HCT116 (cell line): ENCODE data around the gene ANO8. TPM values are rescaled to one million over a fixed set of nuclear protein-coding genes. Genes with fewer than 3 reads are reported as not detected.

Experiments used
- ATAC-seq: fragments of 200-7000 bp; cut with Tn5 transposase; 2 replicates; pipeline ENCODE4 v1.9.1; 2020; ENCODE audit warnings: mild to moderate bottlenecking, moderate library complexity
- BruUV-seq: library from RNA; stranded (reverse); fragments of 400-500 nt; replicated peaks from 2 replicates; lab custom pipeline; 2021; lab: Mats Ljungman, UMichigan
- CTCF ChIA-PET: fragments of 300-600 bp; sonication (Branson Sonifier 250); formaldehyde crosslinking; loops from one replicate; lab custom pipeline; 2021; ENCODE audit warnings: antibody characterized with exemption; lab: Charles Lee
- POLR2A ChIA-PET: fragments of 300-600, 350-600 bp; sonication (Branson Sonifier 250); formaldehyde crosslinking; loops from one replicate; lab custom pipeline; 2021; ENCODE audit warnings: antibody characterized with exemption; lab: Charles Lee
- RAD21 ChIA-PET, 2 experiments: fragments of 300-600 bp; sonication (Branson Sonifier 250); formaldehyde crosslinking; loops; one replicate each; lab custom pipeline; 2023; ENCODE audit warnings: low total read pairs in 2 of 2; ENCODE audit not compliant: uncharacterized antibody in 2 of 2, unreplicated experiment in 2 of 2, low non-redundant PET in 1 of 2; lab: Charles Lee
- DNase-seq: peaks from one replicate; pipeline ENCODE4 v3.0.0-alpha.2; 2010; ENCODE audit warnings: low read depth, low spot score
- H2AFZ ChIP-seq: fragments of 200-600 bp; shearing (Covaris generic), sonication (generic); 2 replicates; pipeline ENCODE4 v1.6.1; 2017; ENCODE audit warnings: low read depth, mixed run types, mixed read lengths, antibody characterized with exemption, low read length; ENCODE audit not compliant: poor library complexity, severe bottlenecking
- H3K27ac ChIP-seq: 2 replicates; pipeline ENCODE4 v1.5.1; 2012; ENCODE audit warnings: low read depth, low read length
- H3K27me3 ChIP-seq: fragments of 200-600 bp; sonication (generic); 2 replicates; pipeline ENCODE4 v1.6.1; 2016; ENCODE audit warnings: mixed run types, low read length, mixed read lengths; ENCODE audit not compliant: insufficient read depth
- H3K36me3 ChIP-seq, 2 experiments: fragments of 200-500 bp in 1 of 2; fragments of 200-600 bp in 1 of 2; sonication (Bioruptor generic) in 1 of 2; sonication (generic) in 1 of 2; 2 replicates each; pipeline versions ENCODE4 v1.5.1 to v1.6.1; 2014 to 2016; ENCODE audit warnings: low read length in 2 of 2, inconsistent platforms in 1 of 2, mixed read lengths in 1 of 2, mixed run types in 1 of 2; ENCODE audit not compliant: insufficient read depth in 2 of 2, control insufficient read depth in 1 of 2
- H3K4me1 ChIP-seq, 2 experiments: fragments of 200-600 bp in 1 of 2; sonication (generic) in 1 of 2; 2 replicates each; pipeline versions ENCODE4 v1.5.1 to v1.6.1; 2012 to 2017; ENCODE audit warnings: low read length in 2 of 2, inconsistent platforms in 1 of 2, mild to moderate bottlenecking in 1 of 2, mixed read lengths in 1 of 2, mixed run types in 1 of 2, moderate library complexity in 1 of 2; ENCODE audit not compliant: insufficient read depth in 2 of 2, control insufficient read depth in 1 of 2
- H3K4me2 ChIP-seq: fragments of 200-600 bp; sonication (generic); 2 replicates; pipeline ENCODE4 v1.6.1; 2017; ENCODE audit warnings: mixed run types, low read length, mixed read lengths
- H3K4me3 ChIP-seq, 2 experiments: fragments of 200-600 bp in 1 of 2; sonication (generic) in 1 of 2; replicated peaks in 1 of 2; 2 replicates each; pipeline ENCODE4 v1.5.1; 2011 to 2016; ENCODE audit warnings: low read length in 2 of 2, control low read depth in 1 of 2, low read depth in 1 of 2, mild to moderate bottlenecking in 1 of 2, mixed read lengths in 1 of 2, mixed run types in 1 of 2
- H3K79me2 ChIP-seq: fragments of 200-600 bp; sonication (generic); 2 replicates; pipeline ENCODE4 v1.6.1; 2017; ENCODE audit warnings: mild to moderate bottlenecking, mixed run types, low read length, moderate library complexity, mixed read lengths; ENCODE audit not compliant: insufficient read depth
- H3K9ac ChIP-seq: fragments of 200-600 bp; sonication (generic); 2 replicates; pipeline ENCODE4 v1.6.1; 2016; ENCODE audit warnings: low read length, mixed read lengths
- H3K9me2 ChIP-seq: fragments of 200-600 bp; sonication (generic), shearing (Covaris generic); 2 replicates; pipeline ENCODE4 v1.6.1; 2017; ENCODE audit warnings: mixed run types, mild to moderate bottlenecking, moderate library complexity; ENCODE audit not compliant: insufficient read depth
- H3K9me3 ChIP-seq, 2 experiments: fragments of 200-500 bp in 1 of 2; fragments of 200-600 bp in 1 of 2; sonication (Bioruptor generic) in 1 of 2; sonication (generic) in 1 of 2; 2 replicates each; pipeline ENCODE4 v1.6.1; 2014 to 2017; ENCODE audit warnings: low read length in 2 of 2, mixed read lengths in 2 of 2, inconsistent platforms in 1 of 2, low read depth in 1 of 2, mild to moderate bottlenecking in 1 of 2, mixed run types in 1 of 2, moderate library complexity in 1 of 2; ENCODE audit not compliant: control insufficient read depth in 1 of 2, insufficient read depth in 1 of 2
- H4K20me1 ChIP-seq: fragments of 200-600 bp; sonication (generic), shearing (Covaris generic); 2 replicates; pipeline ENCODE4 v1.6.1; 2017; ENCODE audit warnings: mixed run types, mild to moderate bottlenecking, moderate library complexity; ENCODE audit not compliant: insufficient read depth
- ATF3 ChIP-seq: IDR thresholded peaks from 2 replicates; pipeline ENCODE4 v1.6.1; 2012
- CEBPB ChIP-seq: IDR thresholded peaks from 2 replicates; pipeline ENCODE4 v1.6.1; 2012; ENCODE audit warnings: low read depth
- CTCF ChIP-seq, 3 experiments: fragments of 200-600 bp in 1 of 3; sonication (generic) in 1 of 3; IDR thresholded peaks in 2 of 3; conservative IDR thresholded peaks in 1 of 3; 2 replicates each; pipeline ENCODE4 v1.5.1; 2012 to 2017; ENCODE audit warnings: low read depth in 2 of 3, low read length in 2 of 3, antibody characterized with exemption in 1 of 3, borderline replicate concordance in 1 of 3, control low read depth in 1 of 3, mild to moderate bottlenecking in 1 of 3, mixed read lengths in 1 of 3, mixed run types in 1 of 3, moderate library complexity in 1 of 3; ENCODE audit not compliant: insufficient read depth in 1 of 3
- EGR1 ChIP-seq: IDR thresholded peaks from 2 replicates; pipeline ENCODE4 v1.6.1; 2012; ENCODE audit warnings: low read depth
- ELF1 ChIP-seq: IDR thresholded peaks from 2 replicates; pipeline ENCODE4 v1.6.1; 2012; ENCODE audit warnings: low read depth, borderline replicate concordance
- EZH2 ChIP-seq: fragments of 200-600 bp; sonication (generic); IDR thresholded peaks from 2 replicates; pipeline ENCODE4 v1.6.1; 2017; ENCODE audit warnings: antibody characterized with exemption, mixed run types
- EZH2phosphoT487 ChIP-seq: fragments of 200-600 bp; IDR thresholded peaks from 2 replicates; pipeline ENCODE4 v1.6.1; 2018; ENCODE audit warnings: antibody characterized with exemption, borderline replicate concordance
- FOSL1 ChIP-seq: IDR thresholded peaks from 2 replicates; pipeline ENCODE4 v1.6.1; 2012; ENCODE audit warnings: low read depth
- POLR2A ChIP-seq: IDR thresholded peaks from 2 replicates; pipeline ENCODE4 v1.7.0; 2011; ENCODE audit warnings: borderline replicate concordance; ENCODE audit not compliant: insufficient read depth, insufficient read length; ENCODE audit errors: extremely low read depth
- POLR2AphosphoS5 ChIP-seq: IDR thresholded peaks from 2 replicates; pipeline ENCODE4 v1.6.1; 2011; ENCODE audit warnings: mild to moderate bottlenecking, low read depth, low read length, moderate library complexity
- RAD21 ChIP-seq: IDR thresholded peaks from 2 replicates; pipeline ENCODE4 v1.6.1; 2012; ENCODE audit warnings: low read depth, mild to moderate bottlenecking
- REST ChIP-seq: IDR thresholded peaks from 2 replicates; pipeline ENCODE4 v1.6.1; 2012; ENCODE audit warnings: low read depth
- SP1 ChIP-seq: IDR thresholded peaks from 2 replicates; pipeline ENCODE4 v1.6.1; 2012; ENCODE audit warnings: low read depth
- SRF ChIP-seq: IDR thresholded peaks from 2 replicates; pipeline ENCODE4 v1.6.1; 2012; ENCODE audit warnings: low read depth
- TCF7L2 ChIP-seq: IDR thresholded peaks from 2 replicates; pipeline ENCODE4 v1.7.0; 2011; ENCODE audit warnings: borderline replicate concordance, inconsistent platforms; ENCODE audit not compliant: insufficient read depth, insufficient read length; ENCODE audit errors: extremely low read depth
- YY1 ChIP-seq: IDR thresholded peaks from 2 replicates; pipeline ENCODE4 v1.6.1; 2011; ENCODE audit warnings: low read length, low read depth, moderate library complexity, mild to moderate bottlenecking; ENCODE audit not compliant: insufficient replicate concordance; ENCODE audit errors: extremely low read depth
- ZBTB33 ChIP-seq: IDR thresholded peaks from 2 replicates; pipeline ENCODE4 v1.6.1; 2011; ENCODE audit warnings: mild to moderate bottlenecking, low read length, moderate library complexity; ENCODE audit not compliant: insufficient replicate concordance; ENCODE audit errors: extremely low read depth
- ZNF274 ChIP-seq: fragments of 200-500 bp; sonication (Bioruptor generic); IDR thresholded peaks from 2 replicates; pipeline ENCODE4 v1.6.1; 2014; ENCODE audit warnings: mild to moderate bottlenecking, low read depth, low read length, inconsistent platforms
- intact Hi-C: fragments of 100-400 bp; cut with micrococcal nuclease; formaldehyde crosslinking; loops from 2 replicates; pipeline ENCODE4 v1.10.0; 2022
- total RNA-seq: library from RNA; stranded (reverse); gene quantifications from one replicate; pipeline ENCODE4 v1.2.1, GENCODE V29; 2021; ENCODE audit not compliant: unreplicated experiment

ANO8 gene
- total RNA-seq, 1 experiment from 2014 or later = 22.9 TPM

- intact Hi-C loops = no loop called here
- peak overlapping the region; percentile 93 for H3K27ac ChIP-seq
- no TSS peak for BruUV-seq
- no peak for TF ChIP-seq ZBTB33
- no peak for TF ChIP-seq CTCF (IDR thresholded peaks at IDR 0.05 in 2 of 3, conservative IDR thresholded peaks at IDR 0.05 in 1 of 3; ENCODE audit: borderline replicate concordance in 1 of 3, insufficient read depth in 1 of 3, low read depth in 2 of 3, low read length in 2 of 3)
- TF ChIP-seq TCF7L2 = no peak
- no peak for TF ChIP-seq ZNF274
- TF ChIP-seq REST = no peak
- no peak for TF ChIP-seq SRF
- TF ChIP-seq ELF1 = no peak
- TF ChIP-seq POLR2AphosphoS5 = no peak
- TF ChIP-seq RAD21 = no peak
- TF ChIP-seq ATF3 = no peak
- no peak for TF ChIP-seq YY1
- no peak for TF ChIP-seq CEBPB
- TF ChIP-seq EZH2phosphoT487 = no peak
- no peak for TF ChIP-seq EZH2
- TF ChIP-seq EGR1 = no peak
- TF ChIP-seq FOSL1 = no peak
- no peak for TF ChIP-seq SP1
- TF ChIP-seq POLR2A = no peak
- ATAC-seq = no peak
- H3K9ac ChIP-seq = peak overlapping the region; percentile 89
- H3K36me3 ChIP-seq = peaks cover 3 to 9% of the 10 kb centered on the region in 2 experiments; a peak in 1 of 4 replicates
- ChIA-PET POLR2A (interaction anchor here (0.7 to 1.6 kb wide), 4 partner anchors 11 to 46 kb away, joined by 3 to 6 read pairs (median 4); partner anchors contain the start of gene DDA1), RAD21 (interaction anchor here in 1 of 2 experiments (1.0 kb wide), 1 partner anchor 29 kb away, joined by 5 read pairs; the partner anchor contains the start of gene DDA1), CTCF (interaction anchor here (0.8 to 1.0 kb wide), 6 partner anchors 11 to 48 kb away, joined by 3 to 6 read pairs (median 4); partner anchors contain the start of genes DDA1 and MRPL34)
- H3K9me3 ChIP-seq = no peaks in the 10 kb centered on the region
- no peak overlapping the region for H2AFZ ChIP-seq
- peak overlapping the region; percentile 97 for H3K4me2 ChIP-seq
- peak overlapping the region; percentile 85 to 99 for H3K4me3 ChIP-seq
- peaks cover 33 to 58% of the 10 kb centered on the region in 2 experiments for H3K4me1 ChIP-seq
- H3K27me3 ChIP-seq = no peaks in the 10 kb centered on the region
- H3K9me2 ChIP-seq = no peaks in the 10 kb centered on the region
- no peaks in the 10 kb centered on the region for H4K20me1 ChIP-seq
- DNase-seq = no peak
- peaks cover 21% of the 10 kb centered on the region for H3K79me2 ChIP-seq
Measured at GRCh38 chr19:17338433-17339078, 3.9 kb upstream of the ANO8 start.
